GM18517 (cell line): Measurements from ENCODE around the gene PXMP2.
"Not testable (repeated sequence)": the region's sequence is repeated elsewhere in the genome, so short reads cannot be mapped to it uniquely, and the experiment has no call there.

Experiments
- ATAC-seq: cut with Tn5 transposase; IDR thresholded peaks from one replicate; pipeline ENCODE4 v1.9.1; 2021; ENCODE audit warnings: mild to moderate bottlenecking, moderate library complexity; ENCODE audit not compliant: unreplicated experiment

Gene PXMP2

DNA sequence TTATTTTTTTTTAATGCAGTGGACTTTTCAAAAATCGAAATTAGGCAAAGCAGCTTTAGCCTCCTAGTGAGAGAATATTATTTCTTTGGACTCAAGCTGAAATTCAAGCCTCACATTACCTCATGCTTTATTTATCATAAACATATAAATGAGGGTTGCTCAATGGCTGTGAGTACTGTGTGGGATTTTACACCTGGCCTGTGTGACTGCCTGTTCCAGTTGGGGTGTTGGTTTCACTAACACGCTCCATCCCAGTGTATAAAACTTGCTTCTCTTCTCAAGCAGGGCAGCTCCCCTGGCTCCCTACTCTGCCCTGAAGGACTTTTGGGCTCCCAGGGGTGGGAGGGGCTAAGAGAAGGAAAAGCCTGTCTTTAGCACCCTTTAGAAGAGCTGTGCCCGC is 59.2 kb downstream of the PXMP2 start:
- ATAC-seq = no peak

DNA sequence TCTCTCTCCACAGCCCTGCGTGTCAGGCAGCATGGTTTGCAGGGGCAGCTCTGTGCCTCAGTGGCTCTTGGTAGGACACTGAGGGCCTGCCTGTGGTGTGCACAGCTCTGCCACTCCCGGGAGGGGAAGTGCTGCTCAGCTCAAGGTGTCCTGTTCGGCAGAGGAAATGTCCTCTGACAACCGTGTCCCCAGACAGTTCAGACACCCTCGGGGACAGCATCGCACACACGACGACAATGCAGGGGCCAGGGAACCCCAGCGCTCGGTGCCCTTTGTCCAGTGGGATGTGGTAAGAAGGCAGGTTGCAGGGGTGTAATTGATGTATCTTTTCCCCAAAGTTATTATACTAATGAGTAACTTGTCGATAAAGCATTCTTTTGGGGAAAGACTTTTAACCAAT is 60.0 kb downstream of the PXMP2 start:
- ATAC-seq = no peak

DNA sequence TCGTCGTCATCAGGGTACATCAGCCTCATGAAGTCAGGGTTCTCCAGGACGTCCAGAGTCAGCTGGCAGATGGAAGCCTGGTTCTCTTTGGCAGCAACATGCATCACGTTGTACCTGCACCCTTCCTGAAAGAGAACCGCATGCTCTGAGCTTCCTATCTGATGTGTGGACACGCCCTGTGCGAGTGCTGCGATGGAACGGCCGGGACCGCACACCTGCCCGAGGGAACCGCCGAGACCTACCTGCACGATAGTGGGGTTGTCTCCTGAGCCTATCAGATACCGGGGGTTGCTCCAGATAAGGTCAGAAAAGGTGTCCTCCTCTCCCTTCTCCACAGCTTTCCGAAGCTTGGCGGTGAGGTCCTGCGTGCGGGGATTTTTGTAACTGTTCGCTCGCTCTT is 60.5 kb downstream of the PXMP2 start:
- ATAC-seq = no peak

DNA sequence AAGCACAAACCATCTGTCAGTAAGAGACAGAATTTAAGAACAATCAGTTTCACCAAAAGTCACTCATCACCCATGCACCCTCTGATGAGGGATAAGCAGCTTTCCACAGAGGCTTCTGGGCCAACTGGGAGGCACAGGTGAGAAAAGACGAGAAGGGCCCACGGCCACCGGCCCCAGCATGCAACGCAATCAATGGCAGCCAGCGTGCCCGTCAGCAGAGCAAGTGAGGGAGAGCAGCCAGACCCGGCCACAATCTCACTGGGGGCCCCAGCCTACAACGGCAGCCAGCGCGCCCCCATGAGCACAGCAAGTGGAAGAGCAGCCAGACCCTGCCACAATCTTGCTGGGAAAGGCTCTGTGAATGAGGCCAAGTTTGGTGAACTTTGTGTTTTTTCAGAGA is 60.9 kb downstream of the PXMP2 start:
- no peak for ATAC-seq

DNA sequence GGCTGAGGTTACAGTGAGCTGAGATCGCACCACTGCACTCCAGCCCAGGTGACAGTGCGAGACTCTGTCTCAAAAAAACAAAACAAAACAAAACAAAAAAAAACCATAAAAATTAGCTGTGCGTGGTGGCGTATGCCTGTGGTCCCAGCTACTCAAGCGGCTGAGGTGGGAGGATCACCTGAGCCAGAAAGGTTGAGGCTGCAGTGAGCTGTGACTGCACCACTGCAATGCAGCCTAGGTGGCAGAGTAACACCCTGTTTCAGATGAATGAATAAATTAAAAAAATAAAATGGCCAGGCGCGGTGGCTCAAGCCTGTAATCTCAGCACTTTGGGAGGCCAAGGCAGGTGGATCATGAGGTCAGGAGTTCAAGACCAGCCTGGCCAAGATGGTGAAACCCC is 66.3 kb downstream of the PXMP2 start:
- not testable (repeated sequence) for ATAC-seq

DNA sequence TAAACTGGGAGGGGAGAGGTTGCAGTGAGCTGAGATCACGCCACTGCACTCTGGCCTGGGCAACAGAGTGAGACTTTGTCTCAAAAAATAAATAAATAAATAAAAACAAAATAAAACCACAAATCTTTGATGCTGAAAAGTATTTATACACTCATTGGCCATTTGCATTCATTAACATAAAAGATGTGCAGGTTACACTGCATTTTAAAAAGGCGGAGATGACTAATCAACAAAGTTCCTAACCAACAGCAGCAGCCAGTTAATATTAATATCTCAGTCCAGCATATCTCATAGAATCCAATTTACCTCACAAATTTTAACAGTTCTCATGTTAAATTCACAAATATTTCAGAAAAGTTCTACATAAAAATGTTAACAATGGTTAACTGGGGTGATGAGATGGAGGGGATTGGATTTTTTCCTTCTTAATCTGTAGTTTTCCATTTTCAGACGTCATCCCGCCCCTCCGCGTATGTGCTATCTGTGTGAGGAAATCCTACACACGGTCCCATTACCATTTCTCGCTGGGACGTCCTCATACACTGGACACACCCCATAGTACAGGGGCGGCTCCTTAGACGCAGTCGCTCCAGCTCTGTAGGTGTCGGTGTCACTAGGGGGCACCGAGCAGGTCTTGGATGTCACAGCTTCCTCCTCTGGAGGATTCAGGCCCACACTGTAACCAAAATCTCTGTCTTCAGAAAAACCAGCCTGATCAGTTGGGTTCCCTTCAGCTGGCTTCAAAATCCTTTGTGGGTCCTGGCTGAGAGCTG is 67.0 kb downstream of the PXMP2 start:
- no peak for ATAC-seq
